ENCODE results near the gene KLHL22.

DNA sequence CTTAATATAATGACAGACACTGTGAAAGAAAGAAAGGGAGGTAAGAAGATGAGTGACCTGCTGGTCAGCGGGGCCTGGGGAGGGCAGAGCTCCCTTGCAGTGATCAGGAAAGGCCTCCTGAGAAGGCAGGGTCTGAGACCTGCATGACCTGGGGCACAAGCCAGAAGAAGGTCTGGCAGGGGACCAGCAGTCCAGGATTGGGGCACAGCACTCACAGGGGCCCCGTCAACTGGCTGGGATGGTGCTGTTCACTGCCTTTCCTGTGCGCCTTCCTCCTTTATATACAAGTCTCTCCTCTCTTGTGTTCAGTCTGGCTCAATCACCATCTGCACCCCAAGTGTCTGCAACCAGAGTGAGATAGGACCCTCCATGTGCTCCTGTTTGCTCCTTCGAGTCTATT lies 35.7 kb downstream of the KLHL22 start:
- TF ChIP-seq EZH2 (IDR thresholded peaks at IDR 0.05) (no peak), POLR2AphosphoS5 (IDR thresholded peaks at IDR 0.05; ENCODE audit: borderline replicate concordance, low read depth, low read length) (no peak), FOXP2 (optimal IDR thresholded peaks at IDR 0.05; ENCODE audit: control extremely low read depth, extremely low read length, insufficient read depth) (no peak)
